ENCODE data around the gene HAUS6.
"Not testable (repeated sequence)": the region's sequence is repeated elsewhere in the genome, so short reads cannot be mapped to it uniquely, and the experiment has no call there.

HAUS6 gene

DNA sequence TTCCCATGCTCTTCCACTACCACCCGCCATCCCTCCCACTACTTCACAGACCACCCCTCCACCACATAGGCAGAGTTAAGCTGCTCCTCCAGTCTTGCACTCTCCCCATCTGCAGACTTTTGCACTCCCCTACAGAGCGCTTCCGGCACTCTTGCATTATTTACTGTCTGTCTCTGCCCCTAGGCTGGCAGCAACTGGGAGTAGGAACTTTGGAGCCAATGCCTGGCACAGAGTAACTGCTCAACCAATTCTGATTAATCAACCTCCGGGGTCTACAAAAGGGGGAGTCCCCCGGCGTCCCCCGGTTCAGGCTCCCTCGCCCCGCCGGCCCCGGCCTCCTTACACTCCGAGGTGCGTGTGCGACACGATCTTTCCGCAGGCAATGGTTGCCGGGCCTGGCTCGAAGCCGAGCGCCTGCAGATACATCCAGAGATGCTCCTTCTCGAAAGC, 498 bp downstream of the HAUS6 start:
- peak overlapping the region; percentile 71 for H3K27ac ChIP-seq (ENCODE audit: low read depth, low read length)
- H3K27me3 ChIP-seq (ENCODE audit: control insufficient read depth, low read length) = no peaks in the 10 kb centered on the region
- peaks cover 55% of the 10 kb centered on the region for H3K79me2 ChIP-seq (ENCODE audit: control insufficient read depth, low read length)

GRCh38 chr9:19101203-19101602, 1.5 kb downstream of the HAUS6 start:
- H3K27ac ChIP-seq (ENCODE audit: low read depth, low read length) = no peak overlapping the region
- no peaks in the 10 kb centered on the region for H3K27me3 ChIP-seq (ENCODE audit: control insufficient read depth, low read length)
- no peak for TF ChIP-seq EZH2phosphoT487 (IDR thresholded peaks at IDR 0.05; ENCODE audit: borderline replicate concordance, low read length)
- TF ChIP-seq, protein P1, sequence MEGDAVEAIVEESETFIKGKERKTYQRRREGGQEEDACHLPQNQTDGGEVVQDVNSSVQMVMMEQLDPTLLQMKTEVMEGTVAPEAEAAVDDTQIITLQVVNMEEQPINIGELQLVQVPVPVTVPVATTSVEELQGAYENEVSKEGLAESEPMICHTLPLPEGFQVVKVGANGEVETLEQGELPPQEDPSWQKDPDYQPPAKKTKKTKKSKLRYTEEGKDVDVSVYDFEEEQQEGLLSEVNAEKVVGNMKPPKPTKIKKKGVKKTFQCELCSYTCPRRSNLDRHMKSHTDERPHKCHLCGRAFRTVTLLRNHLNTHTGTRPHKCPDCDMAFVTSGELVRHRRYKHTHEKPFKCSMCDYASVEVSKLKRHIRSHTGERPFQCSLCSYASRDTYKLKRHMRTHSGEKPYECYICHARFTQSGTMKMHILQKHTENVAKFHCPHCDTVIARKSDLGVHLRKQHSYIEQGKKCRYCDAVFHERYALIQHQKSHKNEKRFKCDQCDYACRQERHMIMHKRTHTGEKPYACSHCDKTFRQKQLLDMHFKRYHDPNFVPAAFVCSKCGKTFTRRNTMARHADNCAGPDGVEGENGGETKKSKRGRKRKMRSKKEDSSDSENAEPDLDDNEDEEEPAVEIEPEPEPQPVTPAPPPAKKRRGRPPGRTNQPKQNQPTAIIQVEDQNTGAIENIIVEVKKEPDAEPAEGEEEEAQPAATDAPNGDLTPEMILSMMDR (IDR thresholded peaks at IDR 0.05; ENCODE audit: low read depth, low read length, poor library complexity, severe bottlenecking) = no peak
- H3K9me2 ChIP-seq (replicated peaks; ENCODE audit: control insufficient read depth, low read length) = no peaks in the 10 kb centered on the region
- H3K4me2 ChIP-seq (ENCODE audit: low read length) = peak overlapping the region; percentile 74
- peak overlapping the region; percentile 98 for H3K4me3 ChIP-seq (ENCODE audit: low read length)
- peaks cover 64% of the 10 kb centered on the region for H3K79me2 ChIP-seq (ENCODE audit: control insufficient read depth, low read length)
- H3K9me3 ChIP-seq (ENCODE audit: control insufficient read depth, insufficient read depth, low read length) = no peaks in the 10 kb centered on the region
- H3F3A ChIP-seq (ENCODE audit: control insufficient read depth, insufficient read depth) = peaks cover 2% of the 10 kb centered on the region; the same call in 1 of the 2 replicates
- peaks cover 42% of the 10 kb centered on the region for H3K36me3 ChIP-seq (ENCODE audit: control insufficient read depth, low read length)
- H4K20me1 ChIP-seq (ENCODE audit: control insufficient read depth, insufficient read depth, low read depth, low read length) = 0 out of 2 replicates have a peak, but pooled peaks cover 3% of the 10 kb centered on the region
- H3K4me1 ChIP-seq (ENCODE audit: control insufficient read depth, low read length) = peaks cover 40% of the 10 kb centered on the region

More for the DNA sequence above, 498 bp downstream of the HAUS6 start:
- H3K9me2 ChIP-seq (replicated peaks; ENCODE audit: control insufficient read depth, low read length) = no peaks in the 10 kb centered on the region
- peaks cover 34% of the 10 kb centered on the region for H3K36me3 ChIP-seq (ENCODE audit: control insufficient read depth, low read length)
- H3F3A ChIP-seq (ENCODE audit: control insufficient read depth, insufficient read depth) = peaks cover 2% of the 10 kb centered on the region; the same call in 1 of the 2 replicates
- H3K4me2 ChIP-seq (ENCODE audit: low read length) = peak overlapping the region; percentile 74
- H4K20me1 ChIP-seq (ENCODE audit: control insufficient read depth, insufficient read depth, low read depth, low read length) = 0 out of 2 replicates have a peak, but pooled peaks cover 3% of the 10 kb centered on the region
- peak overlapping the region; percentile 98 for H3K4me3 ChIP-seq (ENCODE audit: low read length)
- peaks cover 36% of the 10 kb centered on the region for H3K4me1 ChIP-seq (ENCODE audit: control insufficient read depth, low read length)
- no peaks in the 10 kb centered on the region for H3K9me3 ChIP-seq (ENCODE audit: control insufficient read depth, insufficient read depth, low read length)
- TF ChIP-seq, protein P1 (IDR thresholded peaks at IDR 0.05; ENCODE audit: low read depth, low read length, poor library complexity, severe bottlenecking) = no peak
- no peak for TF ChIP-seq EZH2phosphoT487 (IDR thresholded peaks at IDR 0.05; ENCODE audit: borderline replicate concordance, low read length)

- H4K20me1 ChIP-seq (ENCODE audit: control insufficient read depth, insufficient read depth, low read depth, low read length); H3K27me3 ChIP-seq (ENCODE audit: control insufficient read depth, low read length); H3F3A ChIP-seq (ENCODE audit: control insufficient read depth, insufficient read depth); H3K27ac ChIP-seq (ENCODE audit: low read depth, low read length); H3K9me3 ChIP-seq (ENCODE audit: control insufficient read depth, insufficient read depth, low read length); H3K9me2 ChIP-seq (replicated peaks; ENCODE audit: control insufficient read depth, low read length): not testable (repeated sequence)
- Histone ChIP-seq H3K4me3 (ENCODE audit: low read length) (peak overlapping the region; percentile 54), H3K79me2 (ENCODE audit: control insufficient read depth, low read length) (peaks cover 77% of the 10 kb centered on the region), H3K4me2 (ENCODE audit: low read length) (peak overlapping the region; percentile 59), H3K36me3 (ENCODE audit: control insufficient read depth, low read length) (peaks cover 75% of the 10 kb centered on the region), H3K4me1 (ENCODE audit: control insufficient read depth, low read length) (peaks cover 36% of the 10 kb centered on the region)
Measured at GRCh38 chr9:19097431-19097830, 5.3 kb downstream of the HAUS6 start.

GRCh38 chr9:19087106-19088000, 15.4 kb downstream of the HAUS6 start:
- Histone ChIP-seq H3K4me3 (ENCODE audit: low read length) (no peak overlapping the region), H3K9me2 (replicated peaks; ENCODE audit: control insufficient read depth, low read length) (no peaks in the 10 kb centered on the region), H3K4me2 (ENCODE audit: low read length) (no peak overlapping the region), H3K9me3 (ENCODE audit: control insufficient read depth, insufficient read depth, low read length) (no peaks in the 10 kb centered on the region), H3K4me1 (ENCODE audit: control insufficient read depth, low read length) (no peaks in the 10 kb centered on the region), H3K27me3 (ENCODE audit: control insufficient read depth, low read length) (no peaks in the 10 kb centered on the region), H4K20me1 (ENCODE audit: control insufficient read depth, insufficient read depth, low read depth, low read length) (no peaks in the 10 kb centered on the region), H3K79me2 (ENCODE audit: control insufficient read depth, low read length) (peaks cover 3% of the 10 kb centered on the region; the same call in 1 of the 2 replicates), H3K27ac (ENCODE audit: low read depth, low read length) (no peak overlapping the region), H3F3A (ENCODE audit: control insufficient read depth, insufficient read depth) (no peaks in the 10 kb centered on the region), H3K36me3 (ENCODE audit: control insufficient read depth, low read length) (peaks cover 82% of the 10 kb centered on the region)
- no peak for TF ChIP-seq EZH2phosphoT487 (IDR thresholded peaks at IDR 0.05; ENCODE audit: borderline replicate concordance, low read length)
